OCI-LY7 (cell line): Measurements from ENCODE around the gene GNPDA2. TPM values are rescaled to one million over a fixed set of nuclear protein-coding genes. Genes with fewer than 3 reads are reported as not detected.

ENCODE experiments used
- BruUV-seq: library from RNA; stranded (reverse); fragments of 400-500 nt; replicated peaks from 2 replicates; lab custom pipeline; 2021; lab: Mats Ljungman, UMichigan
- CTCF ChIA-PET: fragments of 300-600 bp; sonication (Branson Sonifier 250); formaldehyde crosslinking; loops from one replicate; lab custom pipeline; 2022; ENCODE audit warnings: antibody characterized with exemption; ENCODE audit not compliant: unreplicated experiment; lab: Charles Lee
- POLR2A ChIA-PET: fragments of 300-600 bp; sonication (Branson Sonifier 250); formaldehyde crosslinking; loops from one replicate; lab custom pipeline; 2022; ENCODE audit warnings: antibody characterized with exemption; lab: Charles Lee
- DNase-seq: peaks from one replicate; pipeline ENCODE4 v3.0.0-alpha.2; 2015; ENCODE audit warnings: low spot score
- H2AFZ ChIP-seq: fragments of 200-600 bp; sonication (generic), shearing (Covaris generic); 2 replicates; pipeline ENCODE4 v1.6.1; 2014; ENCODE audit warnings: mild to moderate bottlenecking, antibody characterized with exemption, low read length, moderate library complexity
- H3K27ac ChIP-seq: fragments of 200-600 bp; sonication (generic); 2 replicates; pipeline ENCODE4 v1.5.1; 2014; ENCODE audit warnings: mixed run types, low read depth, mild to moderate bottlenecking, moderate library complexity, low read length, inconsistent platforms; ENCODE audit not compliant: poor library complexity, severe bottlenecking
- H3K36me3 ChIP-seq: fragments of 200-600 bp; sonication (generic); 2 replicates; pipeline ENCODE4 v1.6.1; 2014; ENCODE audit warnings: mild to moderate bottlenecking, antibody characterized with exemption, low read length, moderate library complexity, mixed read lengths; ENCODE audit not compliant: insufficient read depth
- H3K4me1 ChIP-seq: fragments of 200-600 bp; sonication (generic); 2 replicates; pipeline ENCODE4 v1.5.1; 2014; ENCODE audit warnings: mild to moderate bottlenecking, low read length; ENCODE audit not compliant: insufficient read depth, poor library complexity, severe bottlenecking
- H3K4me2 ChIP-seq: fragments of 200-600 bp; sonication (generic); 2 replicates; pipeline ENCODE4 v1.6.1; 2014; ENCODE audit warnings: mild to moderate bottlenecking, low read length
- H3K4me3 ChIP-seq: fragments of 200-600 bp; sonication (generic); 2 replicates; pipeline ENCODE4 v1.5.1; 2014; ENCODE audit warnings: mild to moderate bottlenecking, low read depth, low read length; ENCODE audit not compliant: poor library complexity, severe bottlenecking
- H3K79me2 ChIP-seq: fragments of 200-600 bp; sonication (generic); 2 replicates; pipeline ENCODE4 v1.6.1; 2016; ENCODE audit warnings: low read depth, mild to moderate bottlenecking, low read length, moderate library complexity, mixed read lengths; ENCODE audit not compliant: insufficient read depth
- H3K9me2 ChIP-seq: fragments of 200-600 bp; sonication (generic); 2 replicates; pipeline ENCODE4 v1.6.1; 2016; ENCODE audit warnings: mild to moderate bottlenecking, low read length, mixed read lengths; ENCODE audit not compliant: insufficient read depth
- H3K9me3 ChIP-seq: fragments of 200-600 bp; sonication (generic); 2 replicates; pipeline ENCODE4 v1.6.1; 2014; ENCODE audit warnings: mild to moderate bottlenecking, mixed run types, low read length, mixed read lengths
- H4K20me1 ChIP-seq: fragments of 200-600 bp; sonication (generic); 2 replicates; pipeline ENCODE4 v1.6.1; 2014; ENCODE audit warnings: mild to moderate bottlenecking, antibody characterized with exemption, low read length, moderate library complexity, mixed read lengths; ENCODE audit not compliant: insufficient read depth
- EZH2phosphoT487 ChIP-seq: fragments of 200-600 bp; sonication (generic); IDR thresholded peaks from 2 replicates; pipeline ENCODE4 v1.6.1; 2018; ENCODE audit warnings: low read depth, borderline replicate concordance, mild to moderate bottlenecking, mixed run types, antibody characterized with exemption, low read length, moderate library complexity, mixed read lengths
- intact Hi-C: fragments of 100-400 bp; cut with micrococcal nuclease; formaldehyde crosslinking; loops from one replicate; pipeline ENCODE4 v1.10.0; 2022; ENCODE audit not compliant: unreplicated experiment
- total RNA-seq, 2 experiments: library from RNA; depleted of rRNA in 1 of 2; stranded (reverse); fragments of >200 nt in 1 of 2; shearing (Covaris generic) in 1 of 2; gene quantifications; 2 replicates each; pipeline ENCODE4 v1.2.3, GENCODE V29; 2014 to 2022
- TF ChIP-seq, protein P1 (sequence below): fragments of 200-600 bp; sonication (generic); conservative IDR thresholded peaks from 2 replicates; pipeline ENCODE4 v1.5.1; 2014; ENCODE audit warnings: mild to moderate bottlenecking, antibody characterized with exemption, low read length, moderate library complexity, mixed read lengths

GNPDA2 gene
- total RNA-seq, 2 experiments from 2014 or later = 10.1 to 12.1 TPM

DNA sequence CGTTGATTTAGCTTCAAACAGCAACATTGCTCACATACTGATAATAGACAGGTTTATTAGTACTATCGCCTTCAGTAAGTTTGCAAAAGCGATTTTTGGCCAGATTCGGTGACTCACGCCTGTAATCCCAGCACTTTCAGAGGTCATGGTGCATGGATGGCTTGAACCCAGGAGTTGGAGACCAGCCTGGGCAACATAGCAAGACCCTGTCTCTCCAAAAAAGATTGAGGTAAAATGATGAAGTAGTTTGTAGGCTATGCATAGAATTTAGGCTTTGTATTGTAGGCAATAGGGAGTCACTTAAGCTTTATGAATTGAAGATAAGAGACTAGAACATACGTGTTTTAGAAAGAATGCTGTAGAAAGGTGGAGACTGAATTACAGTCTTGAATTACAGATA, 1.1 kb upstream of the GNPDA2 start:
- Histone ChIP-seq H3K4me1 (peaks cover 14% of the 10 kb centered on the region), H3K9me3 (no peaks in the 10 kb centered on the region), H3K27ac (no peak overlapping the region), H2AFZ (peak overlapping the region; percentile 99; the same call in 1 of the 2 replicates), H3K36me3 (no peaks in the 10 kb centered on the region), H3K79me2 (peaks cover 38% of the 10 kb centered on the region), H3K9me2 (no peaks in the 10 kb centered on the region), H3K4me3 (no peak overlapping the region), H4K20me1 (peaks cover 6% of the 10 kb centered on the region; the same call in 1 of the 2 replicates), H3K4me2 (peak overlapping the region; percentile 84; the same call in 1 of the 2 replicates)
- POLR2A ChIA-PET = interaction anchor here (0.5 to 3.5 kb wide), 4 partner anchors 10 to 1118 kb away, joined by 5 to 16 read pairs (median 8); partner anchors contain the start of gene GUF1
- BruUV-seq = no TSS peak
- no peak for DNase-seq
- TF ChIP-seq, protein P1, sequence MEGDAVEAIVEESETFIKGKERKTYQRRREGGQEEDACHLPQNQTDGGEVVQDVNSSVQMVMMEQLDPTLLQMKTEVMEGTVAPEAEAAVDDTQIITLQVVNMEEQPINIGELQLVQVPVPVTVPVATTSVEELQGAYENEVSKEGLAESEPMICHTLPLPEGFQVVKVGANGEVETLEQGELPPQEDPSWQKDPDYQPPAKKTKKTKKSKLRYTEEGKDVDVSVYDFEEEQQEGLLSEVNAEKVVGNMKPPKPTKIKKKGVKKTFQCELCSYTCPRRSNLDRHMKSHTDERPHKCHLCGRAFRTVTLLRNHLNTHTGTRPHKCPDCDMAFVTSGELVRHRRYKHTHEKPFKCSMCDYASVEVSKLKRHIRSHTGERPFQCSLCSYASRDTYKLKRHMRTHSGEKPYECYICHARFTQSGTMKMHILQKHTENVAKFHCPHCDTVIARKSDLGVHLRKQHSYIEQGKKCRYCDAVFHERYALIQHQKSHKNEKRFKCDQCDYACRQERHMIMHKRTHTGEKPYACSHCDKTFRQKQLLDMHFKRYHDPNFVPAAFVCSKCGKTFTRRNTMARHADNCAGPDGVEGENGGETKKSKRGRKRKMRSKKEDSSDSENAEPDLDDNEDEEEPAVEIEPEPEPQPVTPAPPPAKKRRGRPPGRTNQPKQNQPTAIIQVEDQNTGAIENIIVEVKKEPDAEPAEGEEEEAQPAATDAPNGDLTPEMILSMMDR = no peak
- TF ChIP-seq EZH2phosphoT487 = no peak
- intact Hi-C loops = no loop called here
- CTCF ChIA-PET = no interaction called here

DNA sequence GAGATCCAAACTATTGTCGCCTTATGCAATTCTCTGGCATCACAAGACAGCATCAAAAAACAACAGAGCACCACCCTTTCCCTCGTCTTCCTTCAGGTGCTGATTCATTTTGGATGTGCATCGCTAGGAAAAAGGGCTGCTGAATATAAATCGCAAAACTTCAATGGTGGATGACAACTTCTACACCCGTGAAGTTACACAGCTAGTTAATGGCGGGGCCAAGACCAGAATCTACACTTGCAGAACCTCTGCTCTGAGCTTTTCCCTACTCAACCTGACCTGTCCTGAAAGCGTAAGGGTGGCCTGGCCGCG, 674 bp downstream of the GNPDA2 start:
- peaks cover 14% of the 10 kb centered on the region for H3K4me1 ChIP-seq
- H3K4me2 ChIP-seq = peak overlapping the region; percentile 84
- H3K27ac ChIP-seq = peak overlapping the region; percentile 27
- peak overlapping the region; percentile 99; the same call in 1 of the 2 replicates for H2AFZ ChIP-seq
- H3K9me2 ChIP-seq = no peaks in the 10 kb centered on the region
- intact Hi-C loops = loop anchor here (1.0 kb wide), 1 partner anchor 46 kb away; no protein-coding TSS in a partner anchor
- ChIA-PET POLR2A (interaction anchor here (1.1 to 3.5 kb wide), 4 partner anchors 9 to 47 kb away, joined by 3 to 16 read pairs (median 8); partner anchors contain the start of gene GUF1), CTCF (no interaction called here)
- H3K4me3 ChIP-seq = peak overlapping the region; percentile 90
- H3K79me2 ChIP-seq = peaks cover 52% of the 10 kb centered on the region
- BruUV-seq = no TSS peak
- no peaks in the 10 kb centered on the region for H3K9me3 ChIP-seq
- DNase-seq = no peak
- H4K20me1 ChIP-seq = peaks cover 6% of the 10 kb centered on the region
- H3K36me3 ChIP-seq = 0 out of 2 replicates have a peak, but pooled peaks cover 4% of the 10 kb centered on the region
- TF ChIP-seq, protein P1 = no peak
- no peak for TF ChIP-seq EZH2phosphoT487

GRCh38 chr4:44725166-44725565, 1.2 kb downstream of the GNPDA2 start:
- Histone ChIP-seq H3K4me2 (peak overlapping the region; percentile 84), H4K20me1 (peaks cover 6% of the 10 kb centered on the region), H3K79me2 (peaks cover 57% of the 10 kb centered on the region), H2AFZ (no peak overlapping the region; the same call in 1 of the 2 replicates), H3K4me3 (peak overlapping the region; percentile 90), H3K4me1 (peaks cover 14% of the 10 kb centered on the region), H3K36me3 (peaks cover 9% of the 10 kb centered on the region; the same call in 1 of the 2 replicates), H3K9me3 (no peaks in the 10 kb centered on the region), H3K27ac (no peak overlapping the region), H3K9me2 (no peaks in the 10 kb centered on the region)
- DNase-seq = no peak
- CTCF ChIA-PET = no interaction called here
- POLR2A ChIA-PET = interaction anchor here (1.1 to 3.5 kb wide), 3 partner anchors 13 to 47 kb away, joined by 3 to 16 read pairs (median 8); partner anchors contain the start of gene GUF1
- BruUV-seq = TSS peak; percentile 59
- no peak for TF ChIP-seq EZH2phosphoT487
- TF ChIP-seq, protein P1 = no peak
- intact Hi-C loops = no loop called here
